Measurements from ENCODE around the gene EIF2S2.

DNA sequence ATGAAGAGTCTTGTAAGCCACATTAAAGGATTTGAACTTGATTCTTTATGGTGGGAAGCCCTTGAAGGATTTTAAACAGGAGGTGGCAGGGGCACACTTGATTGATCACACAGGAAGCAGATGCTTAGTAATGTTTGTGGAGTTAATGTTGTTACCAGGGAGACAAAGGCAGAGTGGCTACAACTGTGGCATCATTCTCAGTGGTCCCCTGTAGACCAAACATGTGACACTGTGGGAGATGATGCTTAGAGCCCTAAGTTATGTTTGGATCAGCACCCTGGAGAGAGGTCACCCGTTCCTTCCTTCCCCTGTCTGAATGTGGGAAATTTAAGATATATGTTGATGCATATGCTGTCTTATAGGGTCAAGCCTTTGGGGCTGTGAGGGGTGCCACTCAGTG, 53.2 kb downstream of the EIF2S2 start:
- TF ChIP-seq PPARA (CRISPR knock-in tag; IDR thresholded peaks at IDR 0.05; ENCODE audit: borderline replicate concordance) (no peak), OSR1 (CRISPR knock-in tag; IDR thresholded peaks at IDR 0.05) (no peak), SNAI2 (CRISPR knock-in tag; IDR thresholded peaks at IDR 0.05) (no peak), ISL1 (CRISPR knock-in tag; IDR thresholded peaks at IDR 0.05) (no peak), ARNTL (CRISPR knock-in tag; IDR thresholded peaks at IDR 0.05; ENCODE audit: borderline replicate concordance, low read depth) (no peak), BACH2 (CRISPR knock-in tag; IDR thresholded peaks at IDR 0.05; ENCODE audit: borderline replicate concordance) (no peak), ZFP30 (CRISPR knock-in tag; IDR thresholded peaks at IDR 0.05) (no peak), RARB (CRISPR knock-in tag; IDR thresholded peaks at IDR 0.05) (no peak), ZNF70 (CRISPR knock-in tag; IDR thresholded peaks at IDR 0.05) (no peak), CSDC2 (CRISPR knock-in tag; IDR thresholded peaks at IDR 0.05) (no peak), TCF4 (CRISPR knock-in tag; IDR thresholded peaks at IDR 0.05; ENCODE audit: borderline replicate concordance) (no peak), ZNF565 (CRISPR knock-in tag; conservative IDR thresholded peaks at IDR 0.05; ENCODE audit: low read depth) (no peak)
- TF ChIP-seq, protein P1, sequence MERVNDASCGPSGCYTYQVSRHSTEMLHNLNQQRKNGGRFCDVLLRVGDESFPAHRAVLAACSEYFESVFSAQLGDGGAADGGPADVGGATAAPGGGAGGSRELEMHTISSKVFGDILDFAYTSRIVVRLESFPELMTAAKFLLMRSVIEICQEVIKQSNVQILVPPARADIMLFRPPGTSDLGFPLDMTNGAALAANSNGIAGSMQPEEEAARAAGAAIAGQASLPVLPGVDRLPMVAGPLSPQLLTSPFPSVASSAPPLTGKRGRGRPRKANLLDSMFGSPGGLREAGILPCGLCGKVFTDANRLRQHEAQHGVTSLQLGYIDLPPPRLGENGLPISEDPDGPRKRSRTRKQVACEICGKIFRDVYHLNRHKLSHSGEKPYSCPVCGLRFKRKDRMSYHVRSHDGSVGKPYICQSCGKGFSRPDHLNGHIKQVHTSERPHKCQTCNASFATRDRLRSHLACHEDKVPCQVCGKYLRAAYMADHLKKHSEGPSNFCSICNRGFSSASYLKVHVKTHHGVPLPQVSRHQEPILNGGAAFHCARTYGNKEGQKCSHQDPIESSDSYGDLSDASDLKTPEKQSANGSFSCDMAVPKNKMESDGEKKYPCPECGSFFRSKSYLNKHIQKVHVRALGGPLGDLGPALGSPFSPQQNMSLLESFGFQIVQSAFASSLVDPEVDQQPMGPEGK (CRISPR knock-in tag; IDR thresholded peaks at IDR 0.05; ENCODE audit: borderline replicate concordance) = no peak
- TF ChIP-seq, protein P2, sequence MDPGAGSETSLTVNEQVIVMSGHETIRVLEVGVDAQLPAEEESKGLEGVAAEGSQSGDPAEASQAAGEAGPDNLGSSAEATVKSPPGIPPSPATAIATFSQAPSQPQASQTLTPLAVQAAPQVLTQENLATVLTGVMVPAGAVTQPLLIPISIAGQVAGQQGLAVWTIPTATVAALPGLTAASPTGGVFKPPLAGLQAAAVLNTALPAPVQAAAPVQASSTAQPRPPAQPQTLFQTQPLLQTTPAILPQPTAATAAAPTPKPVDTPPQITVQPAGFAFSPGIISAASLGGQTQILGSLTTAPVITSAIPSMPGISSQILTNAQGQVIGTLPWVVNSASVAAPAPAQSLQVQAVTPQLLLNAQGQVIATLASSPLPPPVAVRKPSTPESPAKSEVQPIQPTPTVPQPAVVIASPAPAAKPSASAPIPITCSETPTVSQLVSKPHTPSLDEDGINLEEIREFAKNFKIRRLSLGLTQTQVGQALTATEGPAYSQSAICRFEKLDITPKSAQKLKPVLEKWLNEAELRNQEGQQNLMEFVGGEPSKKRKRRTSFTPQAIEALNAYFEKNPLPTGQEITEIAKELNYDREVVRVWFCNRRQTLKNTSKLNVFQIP (CRISPR knock-in tag; IDR thresholded peaks at IDR 0.05; ENCODE audit: borderline replicate concordance, low read depth) = no peak

Measured in SK-N-SH treated with all-trans-retinoic acid at 6 μM for 48 hours (cell line).